ENCODE data around the gene RPL13. TPM values are rescaled to one million over a fixed set of nuclear protein-coding genes. Genes with fewer than 3 reads are reported as not detected.

Gene RPL13
- total RNA-seq, 1 donor from 2014 or later = 4,854 TPM

DNA sequence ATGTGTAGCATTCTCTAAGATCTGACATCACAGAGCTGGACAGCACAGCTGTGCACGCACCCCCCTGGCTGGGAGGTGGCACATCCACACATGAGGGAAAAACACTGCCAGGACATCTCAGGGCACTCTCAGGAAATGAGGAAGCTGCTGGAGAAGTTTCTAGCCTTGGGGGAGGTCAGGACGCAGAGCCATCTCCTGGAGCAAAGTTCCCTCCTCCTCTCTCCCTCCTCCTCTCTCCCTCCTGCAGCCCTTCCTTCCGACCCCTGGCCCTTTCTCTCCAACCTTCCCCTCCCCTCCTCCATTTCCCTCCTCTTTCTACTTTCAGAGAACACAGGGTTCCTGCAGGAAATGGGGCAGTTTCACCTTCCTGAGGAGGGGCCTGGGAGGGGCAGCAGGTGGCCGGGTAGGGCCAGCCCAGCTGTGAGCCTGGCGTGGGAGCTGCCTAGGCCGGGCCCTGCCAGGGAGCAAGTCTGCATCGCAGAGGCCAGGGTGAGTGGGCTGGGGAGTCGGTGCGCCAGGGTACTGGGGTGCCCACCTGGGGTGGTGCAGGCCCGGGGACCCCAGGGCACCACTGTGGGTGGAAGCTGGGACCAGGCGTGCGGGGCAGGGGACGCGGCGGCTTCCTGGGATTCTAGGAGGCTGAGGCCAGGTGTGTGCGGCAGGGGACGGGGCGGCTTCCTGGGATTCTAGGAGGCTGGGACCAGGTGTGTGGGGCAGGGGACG, 52.9 kb downstream of the RPL13 start, which contains the start of gene DPEP1:
TSS of gene DPEP1 (plus strand) at position 412 of the 723 bp plus-strand sequence. CDS start 16,769 bp downstream, outside the sequence.
- DNase-seq (ENCODE audit: extremely low read depth, low read depth, low spot score) = no peak

DNA sequence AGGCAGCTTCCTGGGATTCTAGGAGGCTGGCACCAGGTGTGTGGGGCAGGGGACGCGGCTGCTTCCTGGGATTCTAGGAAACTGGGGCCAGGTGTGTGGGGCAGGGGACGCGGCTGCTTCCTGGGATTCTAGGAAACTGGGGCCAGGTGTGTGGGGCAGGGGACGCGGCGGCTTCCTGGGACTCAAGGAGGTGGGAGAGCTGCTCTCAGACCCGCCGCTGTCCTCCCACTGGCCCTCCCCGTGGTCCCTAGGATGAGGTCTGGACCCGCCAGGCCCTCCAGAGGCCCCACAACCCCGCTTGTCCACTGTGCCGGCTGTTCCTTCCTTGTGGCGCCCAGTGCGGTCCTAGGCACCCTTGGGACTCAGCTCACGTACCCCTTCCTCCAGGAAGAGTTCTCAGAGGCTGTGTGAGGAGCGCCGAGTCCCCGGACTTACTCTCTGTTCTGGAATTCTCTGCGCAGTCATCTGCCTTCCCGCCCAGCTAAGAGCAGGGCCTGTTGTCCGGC, 53.5 kb downstream of the RPL13 start:
- DNase-seq (ENCODE audit: extremely low read depth, low read depth, low spot score) = no peak

Other genes with a start within 250 kb of the RPL13 start
- 113 and 178 TPM in 2 replicates for gene ANKRD11, start 70.1 kb upstream of the RPL13 start, total RNA-seq
- 141 and 210 TPM in 2 replicates for gene SPG7, start 52.3 kb upstream of the RPL13 start, total RNA-seq
- 6.1 and 34.4 TPM in 2 replicates for gene CPNE7, start 15.1 kb downstream of the RPL13 start, total RNA-seq
- gene DPEP1, start 53.0 kb downstream of the RPL13 start, total RNA-seq = 1.8 TPM in 1 of 2 replicates, not detected in the other
- 107 and 121 TPM in 2 replicates for gene CHMP1A, start 97.0 kb downstream of the RPL13 start, total RNA-seq
- 8.3 and 10.0 TPM in 2 replicates for gene SPATA33, start 97.2 kb downstream of the RPL13 start, total RNA-seq
- 36.9 and 52.9 TPM in 2 replicates for gene CDK10, start 126.0 kb downstream of the RPL13 start, total RNA-seq
- gene SPATA2L, start 141.0 kb downstream of the RPL13 start, total RNA-seq = 22.1 and 32.7 TPM in 2 replicates
- 10.5 and 16.9 TPM in 2 replicates for gene VPS9D1, start 160.2 kb downstream of the RPL13 start, total RNA-seq
- 13.2 and 33.8 TPM in 2 replicates for gene ZNF276, start 160.9 kb downstream of the RPL13 start, total RNA-seq

All from glomerular endothelial cell (primary cell).